Osteoblast (primary cell): ENCODE measurements around the gene SPC24. TPM values are rescaled to one million over a fixed set of nuclear protein-coding genes. Genes with fewer than 3 reads are reported as not detected.

Experiments used
- DNase-seq: peaks from one replicate; pipeline ENCODE4 v3.0.0; 2011; ENCODE audit warnings: low spot score, mixed read lengths; ENCODE audit not compliant: insufficient read length; ENCODE audit errors: missing footprints
- H2AFZ ChIP-seq: 2 replicates; pipeline ENCODE4 v1.6.0; 2011; ENCODE audit warnings: mild to moderate bottlenecking, low read length
- H3K27ac ChIP-seq: 2 replicates; pipeline ENCODE4 v1.5.1; 2011; ENCODE audit warnings: mild to moderate bottlenecking, low read depth, low read length, moderate library complexity
- H3K27me3 ChIP-seq: 2 replicates; pipeline ENCODE4 v1.6.0; 2012; ENCODE audit warnings: mild to moderate bottlenecking, control low read depth, inconsistent platforms, low read length, moderate library complexity; ENCODE audit not compliant: insufficient read depth
- H3K36me3 ChIP-seq: 2 replicates; pipeline ENCODE4 v1.5.1; 2011; ENCODE audit warnings: mild to moderate bottlenecking, low read length, control low read depth, moderate library complexity; ENCODE audit not compliant: insufficient read depth
- H3K4me1 ChIP-seq: 2 replicates; pipeline ENCODE4 v1.5.1; 2011; ENCODE audit warnings: mild to moderate bottlenecking, low read length, control low read depth, moderate library complexity; ENCODE audit not compliant: insufficient read depth
- H3K4me2 ChIP-seq: 2 replicates; pipeline ENCODE4 v1.6.0; 2011; ENCODE audit warnings: mild to moderate bottlenecking, low read length; ENCODE audit not compliant: insufficient read depth
- H3K4me3 ChIP-seq: fragments of 200-600 bp; sonication (generic); 3 replicates; pipeline ENCODE4 v1.5.1; 2012; ENCODE audit warnings: mild to moderate bottlenecking, low read length, inconsistent platforms; ENCODE audit not compliant: insufficient read depth
- H3K79me2 ChIP-seq: 2 replicates; pipeline ENCODE4 v1.6.0; 2012; ENCODE audit warnings: mild to moderate bottlenecking, low read length, control low read depth, inconsistent platforms; ENCODE audit not compliant: insufficient read depth
- H3K9me3 ChIP-seq: 2 replicates; pipeline ENCODE4 v1.5.1; 2011; ENCODE audit warnings: low read depth, low read length, control low read depth
- H4K20me1 ChIP-seq: 2 replicates; pipeline ENCODE4 v1.6.0; 2012; ENCODE audit warnings: mild to moderate bottlenecking, low read length, control low read depth; ENCODE audit not compliant: insufficient read depth
- CTCF ChIP-seq: IDR thresholded peaks from 2 replicates; pipeline ENCODE4 v1.5.1; 2011; ENCODE audit warnings: mild to moderate bottlenecking, low read depth, low read length, moderate library complexity; ENCODE audit errors: extremely low read depth
- total RNA-seq: library from RNA; depleted of rRNA; stranded (reverse); fragments of >200 nt; gene quantifications from 2 replicates; pipeline ENCODE4 v1.2.3, GENCODE V29; 2012

The SPC24 gene
- total RNA-seq, 1 donor = 5.4 TPM

- H3K36me3 ChIP-seq = peaks cover 55% of the 10 kb centered on the region
- TF ChIP-seq CTCF = no peak
- no peak overlapping the region for H3K4me3 ChIP-seq
- no peak overlapping the region for H2AFZ ChIP-seq
- H3K79me2 ChIP-seq = peaks cover 88% of the 10 kb centered on the region
- H3K4me1 ChIP-seq = peaks cover 25% of the 10 kb centered on the region
- H3K9me3 ChIP-seq = no peaks in the 10 kb centered on the region
- no peak overlapping the region for H3K27ac ChIP-seq
- H4K20me1 ChIP-seq = peaks cover 24% of the 10 kb centered on the region
- H3K4me2 ChIP-seq = peak overlapping the region; percentile 53
- H3K27me3 ChIP-seq = no peaks in the 10 kb centered on the region
- DNase-seq = peak; percentile 62
Measured at GRCh38 chr19:11191934-11192333, 36.4 kb upstream of the SPC24 start.

GRCh38 chr19:11191273-11191755, 35.7 kb upstream of the SPC24 start:
- TF ChIP-seq CTCF = no peak
- Histone ChIP-seq H3K4me2 (peak overlapping the region; percentile 53), H3K27me3 (no peaks in the 10 kb centered on the region), H3K4me1 (peaks cover 25% of the 10 kb centered on the region), H4K20me1 (peaks cover 21% of the 10 kb centered on the region), H3K79me2 (peaks cover 87% of the 10 kb centered on the region), H3K4me3 (no peak overlapping the region), H2AFZ (no peak overlapping the region), H3K27ac (no peak overlapping the region), H3K36me3 (peaks cover 60% of the 10 kb centered on the region), H3K9me3 (no peaks in the 10 kb centered on the region)
- DNase-seq = peak; percentile 99

- Histone ChIP-seq H3K27ac (no peak overlapping the region), H4K20me1 (peaks cover 17% of the 10 kb centered on the region), H3K36me3 (peaks cover 68% of the 10 kb centered on the region), H3K79me2 (peaks cover 86% of the 10 kb centered on the region), H3K4me3 (no peak overlapping the region), H2AFZ (no peak overlapping the region), H3K4me1 (peaks cover 23% of the 10 kb centered on the region), H3K4me2 (no peak overlapping the region), H3K27me3 (no peaks in the 10 kb centered on the region), H3K9me3 (no peaks in the 10 kb centered on the region)
- DNase-seq = no peak
- no peak for TF ChIP-seq CTCF
Measured at GRCh38 chr19:11190501-11190900, 34.9 kb upstream of the SPC24 start.

- Histone ChIP-seq H2AFZ (no peak overlapping the region), H3K79me2 (peaks cover 81% of the 10 kb centered on the region), H3K4me3 (no peak overlapping the region), H3K27ac (no peak overlapping the region), H3K4me2 (no peak overlapping the region), H3K27me3 (no peaks in the 10 kb centered on the region), H3K9me3 (no peaks in the 10 kb centered on the region), H3K4me1 (peaks cover 14% of the 10 kb centered on the region), H4K20me1 (peaks cover 12% of the 10 kb centered on the region), H3K36me3 (peaks cover 74% of the 10 kb centered on the region)
- peak; percentile 62 for DNase-seq
- TF ChIP-seq CTCF = no peak
Measured at GRCh38 chr19:11187441-11187840, 31.9 kb upstream of the SPC24 start.
